DOHH2 (cell line): ENCODE measurements around the gene SIRT6.

Source experiments
- H3F3A ChIP-seq: fragments of 200-600 bp; sonication (generic), shearing (Covaris generic); 2 replicates; pipeline ENCODE4 v1.6.0; 2016; ENCODE audit warnings: antibody characterized with exemption, mild to moderate bottlenecking; ENCODE audit not compliant: control insufficient read depth, insufficient read depth
- H3K27ac ChIP-seq: fragments of 200-600 bp; sonication (generic); 2 replicates; pipeline ENCODE4 v1.5.1; 2014; ENCODE audit warnings: low read depth, mild to moderate bottlenecking, low read length, moderate library complexity
- H3K27me3 ChIP-seq: fragments of 200-600 bp; sonication (generic); 2 replicates; pipeline ENCODE4 v1.6.1; 2014; ENCODE audit warnings: mild to moderate bottlenecking, low read length, mixed read lengths; ENCODE audit not compliant: control insufficient read depth
- H3K36me3 ChIP-seq: fragments of 200-600 bp; sonication (generic); 2 replicates; pipeline ENCODE4 v1.6.1; 2014; ENCODE audit warnings: mild to moderate bottlenecking, low read length, moderate library complexity, mixed read lengths; ENCODE audit not compliant: control insufficient read depth
- H3K4me1 ChIP-seq: fragments of 200-600 bp; sonication (generic); 2 replicates; pipeline ENCODE4 v1.6.1; 2014; ENCODE audit warnings: mild to moderate bottlenecking, low read length, mixed read lengths; ENCODE audit not compliant: control insufficient read depth
- H3K4me2 ChIP-seq: fragments of 200-600 bp; sonication (generic); 2 replicates; pipeline ENCODE4 v1.6.0; 2014; ENCODE audit warnings: mild to moderate bottlenecking, low read length, moderate library complexity
- H3K4me3 ChIP-seq: fragments of 200-600 bp; sonication (generic); 2 replicates; pipeline ENCODE4 v1.5.1; 2014; ENCODE audit warnings: mild to moderate bottlenecking, low read length, mixed read lengths
- H3K79me2 ChIP-seq: fragments of 200-600 bp; sonication (generic); 2 replicates; pipeline ENCODE4 v1.6.1; 2014; ENCODE audit warnings: mild to moderate bottlenecking, low read length, mixed read lengths; ENCODE audit not compliant: control insufficient read depth
- H3K9me2 ChIP-seq: fragments of 200-600 bp; sonication (generic); replicated peaks from 2 replicates; pipeline ENCODE4 v1.6.1; 2014; ENCODE audit warnings: mild to moderate bottlenecking, low read length, mixed read lengths; ENCODE audit not compliant: control insufficient read depth
- H3K9me3 ChIP-seq: fragments of 200-600 bp; sonication (generic); 2 replicates; pipeline ENCODE4 v1.6.1; 2014; ENCODE audit warnings: antibody characterized with exemption, low read length, mixed read lengths; ENCODE audit not compliant: control insufficient read depth, insufficient read depth
- H4K20me1 ChIP-seq: fragments of 200-600 bp; sonication (generic); 2 replicates; pipeline ENCODE4 v1.6.0; 2014; ENCODE audit warnings: low read depth, mild to moderate bottlenecking, antibody characterized with exemption, low read length, moderate library complexity; ENCODE audit not compliant: control insufficient read depth, insufficient read depth
- CTCF ChIP-seq: fragments of 200-600 bp; sonication (generic); IDR thresholded peaks from one replicate; pipeline ENCODE4 v1.5.1; 2014; ENCODE audit warnings: antibody characterized with exemption, mild to moderate bottlenecking, low read depth, low read length; ENCODE audit not compliant: poor library complexity, severe bottlenecking
- EZH2phosphoT487 ChIP-seq: fragments of 200-600 bp; sonication (generic); IDR thresholded peaks from 2 replicates; pipeline ENCODE4 v1.6.1; 2017; ENCODE audit warnings: borderline replicate concordance, mild to moderate bottlenecking, antibody characterized with exemption, low read length, moderate library complexity, mixed read lengths

Gene SIRT6

DNA sequence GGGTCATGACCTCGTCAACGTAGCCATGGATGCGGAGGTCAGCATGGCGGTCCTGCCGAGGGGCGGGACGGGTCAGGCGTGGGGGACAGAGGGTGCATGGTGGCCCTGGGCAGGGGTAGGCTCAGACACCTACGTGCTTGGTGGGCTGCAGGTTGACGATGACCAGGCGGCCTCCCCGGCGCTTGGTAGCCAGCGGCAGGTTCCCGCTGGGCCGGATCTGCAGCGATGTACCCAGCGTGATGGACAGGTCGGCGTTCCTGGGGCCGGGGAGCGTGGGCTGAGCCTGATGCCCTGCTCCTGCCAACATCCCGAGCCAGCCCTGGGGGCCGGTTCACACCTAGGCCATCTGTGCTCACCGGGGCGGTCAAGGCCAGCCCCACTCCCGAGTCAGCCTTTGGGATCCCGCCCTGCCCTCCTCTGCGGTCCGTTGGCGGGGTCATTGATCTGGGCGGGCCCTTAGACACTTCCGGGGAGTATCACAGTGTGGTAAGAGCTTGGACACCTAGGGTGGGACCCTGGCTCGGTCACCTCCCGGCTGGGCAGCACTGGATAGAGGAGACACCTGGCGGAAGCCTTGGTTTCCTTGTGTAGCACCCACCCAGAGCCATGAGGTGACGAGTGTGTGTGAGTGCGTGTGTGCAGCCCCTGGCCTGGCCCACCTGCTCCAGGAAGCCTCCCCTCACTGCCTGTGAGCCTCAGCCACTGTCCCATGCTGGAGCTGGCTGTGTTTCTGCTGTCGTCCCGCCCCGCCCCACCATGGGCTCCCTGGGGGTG, 7.3 kb downstream of the SIRT6 start:
- no peaks in the 10 kb centered on the region; the same call in 1 of the 2 replicates for H3K27me3 ChIP-seq
- TF ChIP-seq EZH2phosphoT487 (no peak), CTCF (no peak)

DNA sequence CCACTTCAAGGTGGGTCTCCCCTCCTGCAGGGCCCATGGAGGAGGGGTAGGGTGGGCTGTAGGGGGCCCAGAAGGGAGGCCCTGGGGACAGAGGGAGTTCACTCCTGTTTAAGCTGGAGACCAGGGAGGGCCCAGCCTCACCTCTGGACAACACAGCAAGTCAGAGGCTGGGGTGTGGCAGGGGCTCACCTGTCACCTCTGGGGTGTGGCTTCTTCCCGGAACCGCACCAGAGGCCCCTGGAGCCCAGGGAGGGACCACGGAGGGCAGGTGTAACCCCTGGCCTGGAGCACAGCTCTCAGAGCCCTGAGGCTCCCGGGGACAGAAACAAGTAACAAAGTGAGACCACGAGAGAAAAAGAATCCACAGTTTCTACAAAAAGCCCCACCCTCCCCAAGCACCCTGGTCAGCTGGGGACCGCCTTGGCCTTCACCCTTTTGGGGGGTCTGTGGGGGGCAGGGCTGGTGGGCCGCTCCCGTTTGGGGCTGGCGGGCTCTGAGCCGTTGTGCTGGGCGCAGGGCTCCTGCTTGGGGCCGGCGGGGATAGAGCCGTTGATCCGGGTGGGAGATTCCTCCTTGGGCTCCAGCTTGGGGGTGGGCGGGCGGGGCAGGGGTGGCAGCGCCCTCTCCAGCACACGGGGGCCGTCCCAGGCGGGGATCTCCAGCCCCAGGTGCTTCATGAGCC, 8.0 kb downstream of the SIRT6 start:
- Histone ChIP-seq H3K27ac (no peak overlapping the region), H4K20me1 (no peaks in the 10 kb centered on the region; the same call in 1 of the 2 replicates), H3K79me2 (no peaks in the 10 kb centered on the region), H3K4me1 (no peaks in the 10 kb centered on the region), H3K4me3 (no peak overlapping the region), H3F3A (no peaks in the 10 kb centered on the region), H3K36me3 (0 out of 2 replicates have a peak, but pooled peaks cover 5% of the 10 kb centered on the region), H3K9me2 (no peaks in the 10 kb centered on the region), H3K27me3 (no peaks in the 10 kb centered on the region; the same call in 1 of the 2 replicates), H3K4me2 (no peak overlapping the region), H3K9me3 (no peaks in the 10 kb centered on the region)
- TF ChIP-seq CTCF = no peak
- TF ChIP-seq EZH2phosphoT487 = no peak

More for the DNA sequence above, 7.3 kb downstream of the SIRT6 start:
- Histone ChIP-seq H3K36me3 (peaks cover 8% of the 10 kb centered on the region; the same call in 1 of the 2 replicates), H4K20me1 (no peaks in the 10 kb centered on the region; the same call in 1 of the 2 replicates), H3K9me2 (no peaks in the 10 kb centered on the region), H3K4me1 (no peaks in the 10 kb centered on the region), H3K27ac (no peak overlapping the region), H3F3A (no peaks in the 10 kb centered on the region), H3K9me3 (no peaks in the 10 kb centered on the region), H3K79me2 (no peaks in the 10 kb centered on the region), H3K4me3 (no peak overlapping the region), H3K4me2 (no peak overlapping the region)

GRCh38 chr19:4173479-4174212, 8.7 kb downstream of the SIRT6 start:
- TF ChIP-seq CTCF (no peak), EZH2phosphoT487 (no peak)
- Histone ChIP-seq H3K4me3 (no peak overlapping the region), H3K9me3 (no peaks in the 10 kb centered on the region), H3K27me3 (no peaks in the 10 kb centered on the region; the same call in 1 of the 2 replicates), H3F3A (no peaks in the 10 kb centered on the region), H3K79me2 (no peaks in the 10 kb centered on the region), H3K27ac (no peak overlapping the region), H3K36me3 (0 out of 2 replicates have a peak, but pooled peaks cover under 1% of the 10 kb centered on the region), H3K4me2 (no peak overlapping the region), H3K9me2 (no peaks in the 10 kb centered on the region), H3K4me1 (no peaks in the 10 kb centered on the region), H4K20me1 (no peaks in the 10 kb centered on the region; the same call in 1 of the 2 replicates)
